A549 (cell line): ENCODE measurements around the gene NANOS3.

Source experiments
- CBX2 ChIP-seq: fragments of 200-600 bp; sonication (generic); IDR thresholded peaks from 2 replicates; pipeline ENCODE4 v1.6.1; 2016; ENCODE audit warnings: low read depth, mild to moderate bottlenecking, borderline replicate concordance
- CTCF ChIP-seq: fragments of >200 bp; sonication (Bioruptor Twin); formaldehyde crosslinking; IDR thresholded peaks from 3 replicates; pipeline ENCODE4 v1.5.1; 2016
- EP300 ChIP-seq, 2 experiments: fragments of >200 bp; sonication (Bioruptor Twin); formaldehyde crosslinking; IDR thresholded peaks; 2 replicates in 1 of 2; 3 replicates in 1 of 2; pipeline ENCODE4 v1.6.1; 2016 to 2017
- HDAC2 ChIP-seq: fragments of 200-600 bp; sonication (generic); IDR thresholded peaks from 2 replicates; pipeline ENCODE4 v1.6.1; 2016
- MAX ChIP-seq: IDR thresholded peaks from 2 replicates; pipeline ENCODE4 v1.6.1; 2012
- POLR2A ChIP-seq: IDR thresholded peaks from 2 replicates; pipeline ENCODE4 v1.6.1; 2012; ENCODE audit warnings: mild to moderate bottlenecking, low read length
- RAD21 ChIP-seq, 2 experiments: fragments of >200 bp in 1 of 2; sonication (Bioruptor Twin) in 1 of 2; formaldehyde crosslinking in 1 of 2; IDR thresholded peaks in 1 of 2; conservative IDR thresholded peaks in 1 of 2; 2 replicates in 1 of 2; 3 replicates in 1 of 2; pipeline ENCODE4 v1.6.1; 2012 to 2018; ENCODE audit warnings: inconsistent platforms in 1 of 2
- ZNF302 ChIP-seq: fragments of 250-450 bp; sonication (Bioruptor Pico); IDR thresholded peaks from 2 replicates; pipeline ENCODE4 v1.9.0; 2021; ENCODE audit warnings: inconsistent platforms, mild to moderate bottlenecking, moderate library complexity

GRCh38 chr19:13882419-13882795, 5.5 kb downstream of the NANOS3 start:
- TF ChIP-seq CTCF (no peak), CBX2 (no peak), MAX (no peak), ZNF302 (CRISPR knock-in tag) (no peak), EP300 (IDR thresholded peaks at IDR 0.05) (no peak), HDAC2 (no peak), POLR2A (no peak), RAD21 (conservative IDR thresholded peaks at IDR 0.05 in 1 of 2, IDR thresholded peaks at IDR 0.05 in 1 of 2) (no peak)
